ENCODE data around the gene TSC22D3.

The TSC22D3 gene

GRCh38 chrX:107773206-107773605, 2.4 kb downstream of the TSC22D3 start:
- no peak for TF ChIP-seq CTCF (IDR thresholded peaks at IDR 0.05; ENCODE audit: low read depth, low read length)
- no peak for DNase-seq (ENCODE audit: low read depth in 2 of 2)
- no peak overlapping the region for H3K4me3 ChIP-seq (replicated peaks in 1 of 2; ENCODE audit: low read depth in 2 of 2, low read length in 2 of 2)

GRCh38 chrX:107769581-107770317, 5.8 kb downstream of the TSC22D3 start:
- no peak for DNase-seq (ENCODE audit: low read depth in 2 of 2)
- H3K4me3 ChIP-seq (replicated peaks in 1 of 2; ENCODE audit: low read depth in 2 of 2, low read length in 2 of 2): no peak overlapping the region
- no peak for TF ChIP-seq CTCF (IDR thresholded peaks at IDR 0.05; ENCODE audit: low read depth, low read length)

GRCh38 chrX:107768051-107768450, 7.5 kb downstream of the TSC22D3 start:
- TF ChIP-seq CTCF (IDR thresholded peaks at IDR 0.05; ENCODE audit: low read depth, low read length): no peak
- DNase-seq (ENCODE audit: low read depth in 2 of 2): no peak

GRCh38 chrX:107766470-107767150, 9.0 kb downstream of the TSC22D3 start:
- TF ChIP-seq CTCF (IDR thresholded peaks at IDR 0.05; ENCODE audit: low read depth, low read length): no peak
- no peak overlapping the region for H3K4me3 ChIP-seq (replicated peaks in 1 of 2; ENCODE audit: low read depth in 2 of 2, low read length in 2 of 2)
- peak; percentile 78 to 82 for DNase-seq (ENCODE audit: low read depth in 2 of 2)

More at GRCh38 chrX:107768051-107768450, 7.5 kb downstream of the TSC22D3 start:
- no peak overlapping the region for H3K4me3 ChIP-seq (replicated peaks in 1 of 2; ENCODE audit: low read depth in 2 of 2, low read length in 2 of 2)

GRCh38 chrX:107764845-107765608, 10.6 kb downstream of the TSC22D3 start:
- TF ChIP-seq CTCF (IDR thresholded peaks at IDR 0.05; ENCODE audit: low read depth, low read length): no peak
- H3K4me3 ChIP-seq (replicated peaks in 1 of 2; ENCODE audit: low read depth in 2 of 2, low read length in 2 of 2): no peak overlapping the region
- DNase-seq (ENCODE audit: low read depth in 2 of 2): no peak

- DNase-seq (ENCODE audit: low read depth in 2 of 2): no peak
- no peak for TF ChIP-seq CTCF (IDR thresholded peaks at IDR 0.05; ENCODE audit: low read depth, low read length)
- H3K4me3 ChIP-seq (replicated peaks in 1 of 2; ENCODE audit: low read depth in 2 of 2, low read length in 2 of 2): no peak overlapping the region
These were observed 11.9 kb downstream of the TSC22D3 start for GRCh38 chrX:107763647-107764046.
